ENCODE measurements around the gene KERA.

KERA gene

DNA sequence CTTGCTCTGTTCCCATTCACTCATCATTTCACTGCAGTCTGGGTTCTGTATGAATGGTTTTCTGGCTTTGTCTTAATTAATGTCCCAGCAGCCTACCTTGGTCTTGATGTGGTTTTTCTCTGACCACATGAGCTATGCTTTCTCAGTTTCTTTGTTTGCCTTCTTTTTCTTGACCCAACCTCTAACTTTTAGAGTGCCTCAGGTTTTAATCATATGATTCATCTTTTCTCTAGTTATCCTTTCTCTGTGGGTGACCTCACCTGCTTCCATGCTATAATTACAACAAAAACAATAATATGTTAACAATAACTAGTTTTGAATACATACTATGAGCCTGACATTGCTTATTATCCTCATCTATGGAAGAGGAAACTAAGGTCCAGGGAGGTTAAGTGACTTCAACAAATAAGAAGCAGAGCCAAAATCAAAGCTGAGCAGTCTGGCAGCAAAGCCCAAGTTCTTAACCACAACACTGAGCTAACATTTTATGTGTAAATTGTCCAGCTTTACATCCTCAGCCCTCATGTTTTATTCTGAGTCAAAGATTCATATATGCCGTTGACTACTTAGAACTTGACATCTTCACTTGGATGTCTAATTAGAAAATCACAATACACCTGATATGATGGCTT, 48.4 kb downstream of the KERA start:
- DNase-seq (ENCODE audit: low read depth): no peak

DNA sequence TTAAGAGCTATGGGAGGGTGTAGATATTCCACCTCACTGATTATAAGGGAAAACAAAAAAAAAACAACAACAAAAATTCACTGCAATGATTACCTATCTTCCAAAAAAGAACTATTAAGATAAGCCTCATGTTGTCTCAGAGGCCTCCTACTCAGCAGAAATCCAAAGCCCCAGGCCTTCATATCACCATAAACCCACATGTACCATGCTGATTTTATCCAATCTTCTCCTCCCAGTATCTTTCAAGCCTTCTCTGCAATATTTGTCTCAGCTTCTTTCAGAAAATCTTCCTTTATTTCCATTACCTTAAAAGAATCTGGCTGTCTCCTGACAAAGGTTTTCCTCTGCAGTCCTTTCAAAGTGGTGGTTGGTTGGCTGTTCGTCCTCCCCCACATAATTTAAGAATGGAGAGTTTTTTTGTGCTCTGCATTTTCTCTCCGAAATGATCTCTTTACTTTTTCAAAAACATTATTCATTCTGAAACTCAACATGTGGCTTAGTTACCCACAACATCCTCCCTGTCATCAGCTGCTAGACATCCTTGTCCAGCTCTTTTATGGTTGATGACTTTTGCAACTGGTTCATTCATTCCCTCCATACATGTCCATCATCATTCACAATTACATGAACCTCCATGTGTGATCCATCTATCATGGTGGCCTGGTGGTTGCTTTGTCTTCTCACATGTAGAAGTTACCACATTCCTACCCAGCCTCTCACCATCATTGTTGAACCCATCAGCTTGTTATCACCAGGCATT, 50.1 kb downstream of the KERA start:
- DNase-seq (ENCODE audit: low read depth): no peak

DNA sequence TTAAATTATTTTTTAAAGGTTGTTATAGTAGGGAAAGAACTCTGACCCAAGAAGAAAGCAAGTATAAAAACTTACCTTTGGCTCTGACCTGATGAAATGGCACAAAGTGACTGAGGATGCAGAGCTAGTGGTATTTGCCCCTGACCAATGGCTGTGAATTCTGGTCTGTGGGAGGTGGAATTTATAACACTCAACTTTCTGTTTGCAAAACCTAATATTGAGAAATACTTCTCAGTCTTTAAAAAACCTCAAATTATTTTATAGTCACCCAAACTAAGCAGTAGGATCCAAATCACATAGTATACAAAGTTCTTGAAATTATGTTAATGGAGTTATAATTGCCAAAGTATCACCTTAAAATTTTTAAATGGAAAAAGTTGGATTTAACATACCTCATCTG, 53.0 kb downstream of the KERA start, which contains the start of gene EPYC:
TSS of gene EPYC (minus strand) at position 101 of the 400 bp plus-strand sequence. CDS start 2,407 bp downstream, outside the sequence.
- no peak for DNase-seq (ENCODE audit: low read depth)

DNA sequence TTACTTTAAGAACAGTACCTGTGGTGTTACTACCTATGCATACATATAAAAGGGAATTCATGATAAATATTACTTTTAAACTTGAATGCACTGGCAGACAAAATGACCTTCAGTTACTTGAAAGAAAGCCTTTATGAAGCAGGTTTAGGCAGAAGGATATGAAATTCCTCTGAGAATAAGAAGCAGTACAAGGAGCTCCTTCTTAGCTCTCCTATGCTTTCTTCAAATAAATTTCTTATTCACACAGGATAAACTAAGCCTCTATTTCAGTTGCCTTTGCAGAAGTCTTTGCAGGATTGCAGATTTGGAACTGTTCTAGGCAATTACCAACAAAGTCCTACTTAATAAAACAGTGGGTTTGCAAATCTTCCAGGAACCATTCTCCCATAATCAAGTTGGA, 54.1 kb downstream of the KERA start:
- no peak for DNase-seq (ENCODE audit: low read depth)

DNA sequence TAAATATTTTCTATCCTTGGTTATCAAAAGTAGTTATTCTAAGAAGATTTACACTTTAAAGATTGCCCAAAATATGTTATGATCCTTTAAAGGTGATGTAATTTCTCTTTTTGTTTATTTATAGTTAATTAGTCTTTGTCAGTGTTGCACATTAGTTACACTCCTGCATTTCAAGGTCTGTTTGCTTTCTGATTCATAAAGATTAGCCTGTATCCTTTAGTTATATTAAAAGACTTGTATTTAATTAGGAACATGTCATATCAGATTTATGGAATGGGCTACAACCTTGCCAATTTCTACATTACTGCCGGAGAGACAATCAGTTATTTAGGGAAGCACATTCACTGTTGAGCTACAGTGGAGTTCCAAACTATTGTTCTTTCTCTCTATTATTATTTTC, 56.5 kb downstream of the KERA start:
- DNase-seq (ENCODE audit: low read depth): no peak

All from HS-27A (cell line).